IMR-90 (cell line): ENCODE results near the gene OR4K1. TPM values are rescaled to one million over a fixed set of nuclear protein-coding genes. Genes with fewer than 3 reads are reported as not detected.
A peak's percentile ranks its signal among the peaks of the same experiment; 100 is the strongest.

ENCODE experiments used
- ATAC-seq: fragments of 200-7000 bp; cut with Tn5 transposase; 2 replicates; pipeline ENCODE4 v1.9.1; 2020; ENCODE audit warnings: low read depth, mild to moderate bottlenecking, moderate library complexity
- BruUV-seq: library from RNA; stranded (reverse); fragments of 400-500 nt; replicated peaks from 2 replicates; lab custom pipeline; 2021; lab: Mats Ljungman, UMichigan
- CTCF ChIA-PET: fragments of 300-600 bp; formaldehyde crosslinking; extraction: SDS; loops from one replicate; lab custom pipeline; 2021; ENCODE audit warnings: antibody characterized with exemption; lab: Yijun Ruan, JAX
- POLR2A ChIA-PET: fragments of 300-600 bp; sonication (Branson Sonifier 250); formaldehyde crosslinking; loops from one replicate; lab custom pipeline; 2022; ENCODE audit warnings: antibody characterized with exemption; ENCODE audit not compliant: unreplicated experiment; lab: Charles Lee
- DNase-seq: peaks from one replicate; pipeline ENCODE4 v3.0.0; 2013
- H2AFZ ChIP-seq: replicated peaks from 2 replicates; pipeline ENCODE3; 2013; ENCODE audit warnings: low read length, mild to moderate bottlenecking; ENCODE audit not compliant: poor library complexity
- H2AK5ac ChIP-seq: 2 replicates; pipeline ENCODE4 v1.6.1; 2013; ENCODE audit warnings: low read depth, low read length, inconsistent platforms
- H2AK9ac ChIP-seq: replicated peaks from 2 replicates; pipeline ENCODE3; 2013; ENCODE audit warnings: mild to moderate bottlenecking, low read depth, low read length, moderate library complexity; ENCODE audit not compliant: poor library complexity
- H2BK120ac ChIP-seq: 2 replicates; pipeline ENCODE4 v1.6.1; 2013; ENCODE audit warnings: low read depth, low read length, inconsistent platforms
- H2BK15ac ChIP-seq: 3 replicates; pipeline ENCODE4 v1.6.1; 2013; ENCODE audit warnings: low read depth, low read length, inconsistent platforms
- H2BK20ac ChIP-seq: 2 replicates; pipeline ENCODE4 v1.6.1; 2013; ENCODE audit warnings: low read depth, mild to moderate bottlenecking, inconsistent platforms, low read length, moderate library complexity
- H2BK5ac ChIP-seq: 2 replicates; pipeline ENCODE4 v1.6.1; 2013; ENCODE audit warnings: mild to moderate bottlenecking, low read depth, low read length, inconsistent platforms; ENCODE audit not compliant: poor library complexity, severe bottlenecking
- H3K14ac ChIP-seq: replicated peaks from 2 replicates; pipeline ENCODE4 v1.6.1; 2013; ENCODE audit warnings: low read depth, low read length, inconsistent platforms
- H3K18ac ChIP-seq: 2 replicates; pipeline ENCODE4 v1.6.1; 2013; ENCODE audit warnings: low read depth, low read length, control low read depth
- H3K23ac ChIP-seq: 2 replicates; pipeline ENCODE4 v1.6.1; 2013; ENCODE audit warnings: low read depth, low read length, inconsistent platforms
- H3K27ac ChIP-seq: 2 replicates; pipeline ENCODE4 v1.5.1; 2013; ENCODE audit warnings: mild to moderate bottlenecking, control low read depth, low read length; ENCODE audit not compliant: insufficient read depth
- H3K27me3 ChIP-seq: 2 replicates; pipeline ENCODE4 v1.6.1; 2013; ENCODE audit warnings: low read length; ENCODE audit not compliant: control insufficient read depth, insufficient read depth
- H3K36me3 ChIP-seq: 2 replicates; pipeline ENCODE4 v1.6.1; 2013; ENCODE audit warnings: low read length, mixed read lengths; ENCODE audit not compliant: control insufficient read depth, insufficient read depth
- H3K4ac ChIP-seq: 2 replicates; pipeline ENCODE4 v1.6.1; 2013; ENCODE audit warnings: low read depth, low read length, inconsistent platforms
- H3K4me1 ChIP-seq: 2 replicates; pipeline ENCODE4 v1.6.1; 2013; ENCODE audit warnings: low read length, mixed read lengths; ENCODE audit not compliant: control insufficient read depth, insufficient read depth
- H3K4me2 ChIP-seq: 2 replicates; pipeline ENCODE4 v1.6.1; 2013; ENCODE audit warnings: low read depth, mild to moderate bottlenecking, control low read depth, low read length, moderate library complexity
- H3K4me3 ChIP-seq: 2 replicates; pipeline ENCODE4 v1.5.1; 2013; ENCODE audit warnings: low read depth, mild to moderate bottlenecking, control low read depth, low read length, moderate library complexity; ENCODE audit not compliant: insufficient read depth
- H3K56ac ChIP-seq: 2 replicates; pipeline ENCODE4 v1.6.1; 2013; ENCODE audit warnings: low read length, inconsistent platforms; ENCODE audit not compliant: insufficient read depth; ENCODE audit errors: extremely low read depth
- H3K79me1 ChIP-seq, 2 experiments: 2 replicates each; pipeline ENCODE4 v1.6.1; 2013; ENCODE audit warnings: low read length in 2 of 2, inconsistent platforms in 1 of 2, low read depth in 1 of 2
- H3K9ac ChIP-seq: 2 replicates; pipeline ENCODE4 v1.6.1; 2013; ENCODE audit warnings: low read depth, low read length, control low read depth
- H3K9me1 ChIP-seq: 2 replicates; pipeline ENCODE4 v1.6.1; 2013; ENCODE audit warnings: low read length, inconsistent platforms; ENCODE audit not compliant: insufficient read depth
- H3K9me3 ChIP-seq: 2 replicates; pipeline ENCODE4 v1.6.1; 2013; ENCODE audit warnings: low read length; ENCODE audit not compliant: control insufficient read depth, insufficient read depth
- H4K20me1 ChIP-seq: 2 replicates; pipeline ENCODE4 v1.6.1; 2013; ENCODE audit warnings: low read length, inconsistent platforms; ENCODE audit not compliant: insufficient read depth
- H4K5ac ChIP-seq: 2 replicates; pipeline ENCODE4 v1.6.1; 2013; ENCODE audit warnings: mild to moderate bottlenecking, low read depth, low read length, control low read depth
- H4K8ac ChIP-seq, 2 experiments: 2 replicates each; pipeline ENCODE4 v1.6.1; 2013; ENCODE audit warnings: low read depth in 2 of 2, low read length in 2 of 2, control low read depth in 1 of 2, inconsistent platforms in 1 of 2
- H4K91ac ChIP-seq: 2 replicates; pipeline ENCODE4 v1.6.1; 2013; ENCODE audit warnings: low read depth, low read length, inconsistent platforms; ENCODE audit not compliant: insufficient read depth
- CEBPB ChIP-seq: IDR thresholded peaks from 2 replicates; pipeline ENCODE4 v1.6.1; 2012; ENCODE audit warnings: low read depth, low read length, improper control_type of control experiment
- ELK1 ChIP-seq: fragments of 150-350 bp; IDR thresholded peaks from 2 replicates; pipeline ENCODE4 v1.6.1; 2016; ENCODE audit warnings: low read depth, mild to moderate bottlenecking, low read length, moderate library complexity, borderline replicate concordance
- FOS ChIP-seq: fragments of 150-350 bp; IDR thresholded peaks from 2 replicates; pipeline ENCODE4 v1.6.1; 2016; ENCODE audit warnings: low read depth, low read length
- POLR2A ChIP-seq: IDR thresholded peaks from 2 replicates; pipeline ENCODE4 v1.6.1; 2012; ENCODE audit warnings: mild to moderate bottlenecking, low read depth, low read length
- RCOR1 ChIP-seq: IDR thresholded peaks from 2 replicates; pipeline ENCODE4 v1.6.1; 2012; ENCODE audit warnings: mild to moderate bottlenecking, low read length, improper control_type of control experiment; ENCODE audit not compliant: insufficient replicate concordance
- SMC3 ChIP-seq: fragments of 150-350 bp; IDR thresholded peaks from 2 replicates; pipeline ENCODE4 v1.6.1; 2016; ENCODE audit warnings: low read depth, mild to moderate bottlenecking, antibody characterized with exemption, low read length, moderate library complexity
- WGBS, 2 experiments: methylation state at CpG; one replicate each; pipeline versions ENCODE4 v1.1.5 to v1.1.7; 2013; ENCODE audit warnings: missing lambda C conversion rate in 2 of 2; ENCODE audit not compliant: insufficient read length in 1 of 2; ENCODE audit errors: extremely low coverage in 2 of 2; 5-methylcytosine and 5-hydroxymethylcytosine counted together
- dilution Hi-C: fragments of 300-500 bp; cut with HindIII; formaldehyde crosslinking; loops from one replicate; pipeline ENCODE4 v1.14.3; 2018; ENCODE audit warnings: low sequenced_read_pairs; ENCODE audit not compliant: unreplicated experiment
- in situ Hi-C: fragments of 300-500 bp; cut with MboI; formaldehyde crosslinking; loops from 3 replicates; pipeline ENCODE4 v1.14.3; 2019; ENCODE audit warnings: low sequenced_read_pairs, inconsistent platforms, mixed read lengths
- intact Hi-C: fragments of 100-400 bp; cut with micrococcal nuclease; formaldehyde crosslinking; loops from 2 replicates; pipeline ENCODE4 v1.10.0; 2022
- polyA plus RNA-seq, 3 experiments: library from polyadenylated mRNA; depleted of rRNA; stranded (reverse); fragments of >200 nt; gene quantifications; 2 replicates each; pipeline ENCODE4 v1.2.3, GENCODE V29; 2012; ENCODE audit warnings: low replicate concordance in 1 of 3
- total RNA-seq: library from RNA; depleted of rRNA; stranded (reverse); fragments of >200 nt; gene quantifications from 2 replicates; pipeline ENCODE4 v1.2.3, GENCODE V29; 2012

OR4K1 gene
- total and polyA plus RNA-seq, 2 of the 4 experiments (the other 2 are of a cell fraction) = not detected

DNA sequence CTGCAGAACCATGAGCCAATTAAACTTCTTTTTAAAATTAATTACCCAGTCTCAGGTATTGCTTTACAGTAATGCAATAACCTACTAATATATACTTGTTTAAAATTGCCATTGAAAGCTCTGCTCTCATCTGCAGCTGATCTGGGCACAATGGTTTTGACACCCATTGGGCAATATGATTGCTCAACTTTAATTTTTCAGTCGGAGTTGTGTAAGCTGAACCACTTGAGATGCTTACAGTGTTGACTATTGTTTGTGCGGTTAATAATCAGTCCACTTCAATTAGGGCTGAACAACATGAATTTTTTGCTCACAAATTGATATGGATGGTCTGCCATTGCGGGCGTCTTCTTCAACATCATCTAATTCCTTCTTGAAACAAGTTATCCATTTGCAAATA, 28.3 kb upstream of the OR4K1 start:
- H3K9me3 ChIP-seq = peaks cover 29% of the 10 kb centered on the region
- POLR2A ChIA-PET = no interaction called here
- DNase-seq (no peak), ATAC-seq (no peak)
- no peak overlapping the region for H3K4me2 ChIP-seq
- no peak overlapping the region for H2BK15ac ChIP-seq
- H4K91ac ChIP-seq = no peak overlapping the region
- H2BK5ac ChIP-seq = no peak overlapping the region
- H3K18ac ChIP-seq = no peak overlapping the region
- no peak overlapping the region for H2BK120ac ChIP-seq
- no peak overlapping the region for H4K5ac ChIP-seq
- no peak overlapping the region for H3K4ac ChIP-seq
- no peak overlapping the region for H3K23ac ChIP-seq
- H3K27me3 ChIP-seq = no peaks in the 10 kb centered on the region
- H3K27ac ChIP-seq = no peak overlapping the region
- H3K79me1 ChIP-seq = no peaks in the 10 kb centered on the region
- no peaks in the 10 kb centered on the region for H4K20me1 ChIP-seq
- no peak overlapping the region for H2AK5ac ChIP-seq
- no peak overlapping the region for H4K8ac ChIP-seq
- H2BK20ac ChIP-seq = no peak overlapping the region
- no peak overlapping the region for H2AK9ac ChIP-seq
- no peaks in the 10 kb centered on the region for H3K4me1 ChIP-seq
- no peaks in the 10 kb centered on the region for H3K36me3 ChIP-seq
- H2AFZ ChIP-seq = no peak overlapping the region
- BruUV-seq = no TSS peak
- H3K4me3 ChIP-seq = no peak overlapping the region
- no peaks in the 10 kb centered on the region for H3K9me1 ChIP-seq
- peak; percentile 33; the same call in 1 of the 2 replicates for TF ChIP-seq CEBPB
- no peak for TF ChIP-seq FOS
- TF ChIP-seq SMC3 = no peak
- TF ChIP-seq RCOR1 = no peak
- no peak for TF ChIP-seq POLR2A
- TF ChIP-seq ELK1 = no peak
- H3K56ac ChIP-seq = no peak overlapping the region
- H3K14ac ChIP-seq = no peak overlapping the region
- in situ Hi-C loops (no loop called here), intact Hi-C loops (no loop called here), dilution Hi-C loops (no loop called here)
- WGBS, 2 experiments = 40% methylated on average over 2 of the region's 4 CpGs; no CpG with 5 or more reads in 1 of the 2 experiments
- no peak overlapping the region for H3K9ac ChIP-seq
- CTCF ChIA-PET = no interaction called here
